ENCODE measurements around the gene TPX2.
A peak's percentile ranks its signal among the peaks of the same experiment; 100 is the strongest.

Gene TPX2

DNA sequence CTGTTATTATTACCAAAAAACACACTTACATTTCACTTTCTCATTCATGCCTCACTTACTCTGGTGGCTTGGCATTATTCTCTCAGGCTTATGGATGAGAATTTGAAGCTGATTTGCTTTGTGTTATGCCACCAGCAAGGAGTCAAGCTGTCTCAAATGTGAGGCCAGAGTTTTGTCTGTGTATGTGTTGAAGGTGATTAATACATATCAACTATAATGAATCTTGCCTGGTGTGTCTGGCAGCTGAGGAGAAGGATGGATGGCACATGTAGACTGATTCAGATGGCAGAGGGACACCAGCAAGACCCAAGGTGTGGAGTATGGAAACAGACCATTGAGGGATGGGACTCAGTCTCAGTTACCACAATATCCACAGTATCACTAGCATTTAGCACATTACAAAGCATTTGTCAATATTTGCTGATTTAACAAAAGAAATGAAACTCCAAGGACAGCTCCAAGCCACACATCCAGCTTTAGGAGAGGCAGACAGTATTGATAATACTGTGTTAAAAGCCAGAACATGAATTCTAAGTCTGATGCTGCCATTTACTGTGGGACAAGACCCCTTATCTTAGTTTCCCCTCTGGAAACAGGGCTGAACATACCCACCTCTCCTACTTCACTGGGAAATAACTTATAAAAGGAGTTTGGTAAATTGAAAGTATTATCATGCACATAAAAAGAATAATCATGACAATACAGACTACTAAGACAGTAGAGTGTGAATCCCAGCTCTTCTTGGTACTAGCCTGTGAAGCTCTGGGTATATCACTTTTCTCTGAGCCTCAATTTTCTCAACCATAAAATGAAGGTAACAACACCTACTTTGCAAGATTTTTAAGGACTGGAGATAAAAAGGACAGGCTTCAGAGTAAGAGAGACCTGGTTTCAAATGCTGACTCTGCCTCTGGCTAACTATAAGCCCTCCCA is 27.6 kb upstream of the TPX2 start:
- TF ChIP-seq EZH2phosphoT487 (conservative IDR thresholded peaks at IDR 0.05; ENCODE audit: low read length), result no peak
- no peak for TF ChIP-seq CTCF (IDR thresholded peaks at IDR 0.05; ENCODE audit: insufficient read depth, low read length, poor library complexity, severe bottlenecking)
- no peak overlapping the region; the same call in 1 of the 2 replicates for H3K9ac ChIP-seq (ENCODE audit: low read length)
- no peak overlapping the region for H3K4me3 ChIP-seq (ENCODE audit: insufficient read depth, low read length, poor library complexity, severe bottlenecking)
- 0 out of 2 replicates have a peak, but pooled peaks cover 3% of the 10 kb centered on the region for H3K36me3 ChIP-seq (ENCODE audit: low read length)
- H3K4me2 ChIP-seq (ENCODE audit: low read depth, low read length, poor library complexity, severe bottlenecking), result no peak overlapping the region
- no peaks in the 10 kb centered on the region; the same call in 1 of the 2 replicates for H3F3A ChIP-seq (ENCODE audit: insufficient read depth)
- peaks cover 55% of the 10 kb centered on the region for H3K79me2 ChIP-seq (ENCODE audit: insufficient read depth, low read length)
- H2AFZ ChIP-seq (ENCODE audit: low read depth, low read length, severe bottlenecking), result no peak overlapping the region
- peak overlapping the region; percentile 14; the same call in 1 of the 2 replicates for H3K27ac ChIP-seq (ENCODE audit: low read depth, low read length)
- no peaks in the 10 kb centered on the region for H3K9me3 ChIP-seq (ENCODE audit: insufficient read depth, low read length)
- no peaks in the 10 kb centered on the region for H4K20me1 ChIP-seq (ENCODE audit: low read depth, low read length)
- no peaks in the 10 kb centered on the region for H3K27me3 ChIP-seq (ENCODE audit: low read length)
- no peaks in the 10 kb centered on the region for H3K9me2 ChIP-seq (replicated peaks; ENCODE audit: insufficient read depth, low read length)

GRCh38 chr20:31712112-31712553 is 27.0 kb upstream of the TPX2 start:
- H3K27me3 ChIP-seq (ENCODE audit: low read length), result no peaks in the 10 kb centered on the region
- no peak overlapping the region for H3K9ac ChIP-seq (ENCODE audit: low read length)
- H3K36me3 ChIP-seq (ENCODE audit: low read length), result 0 out of 2 replicates have a peak, but pooled peaks cover 1% of the 10 kb centered on the region
- no peaks in the 10 kb centered on the region; the same call in 1 of the 2 replicates for H3F3A ChIP-seq (ENCODE audit: insufficient read depth)
- peaks cover 62% of the 10 kb centered on the region for H3K79me2 ChIP-seq (ENCODE audit: insufficient read depth, low read length)
- H3K9me3 ChIP-seq (ENCODE audit: insufficient read depth, low read length), result no peaks in the 10 kb centered on the region
- no peak overlapping the region for H2AFZ ChIP-seq (ENCODE audit: low read depth, low read length, severe bottlenecking)
- no peaks in the 10 kb centered on the region for H3K9me2 ChIP-seq (replicated peaks; ENCODE audit: insufficient read depth, low read length)
- H4K20me1 ChIP-seq (ENCODE audit: low read depth, low read length), result no peaks in the 10 kb centered on the region
- no peak for TF ChIP-seq EZH2phosphoT487 (conservative IDR thresholded peaks at IDR 0.05; ENCODE audit: low read length)
- no peak overlapping the region for H3K4me2 ChIP-seq (ENCODE audit: low read depth, low read length, poor library complexity, severe bottlenecking)
- no peak overlapping the region for H3K4me3 ChIP-seq (ENCODE audit: insufficient read depth, low read length, poor library complexity, severe bottlenecking)
- H3K27ac ChIP-seq (ENCODE audit: low read depth, low read length), result no peak overlapping the region

GRCh38 chr20:31712564-31713311 is 26.4 kb upstream of the TPX2 start:
- H3K9ac ChIP-seq (ENCODE audit: low read length), result no peak overlapping the region
- H3K79me2 ChIP-seq (ENCODE audit: insufficient read depth, low read length), result peaks cover 68% of the 10 kb centered on the region
- no peaks in the 10 kb centered on the region for H3K9me2 ChIP-seq (replicated peaks; ENCODE audit: insufficient read depth, low read length)
- H4K20me1 ChIP-seq (ENCODE audit: low read depth, low read length), result no peaks in the 10 kb centered on the region
- no peaks in the 10 kb centered on the region for H3K36me3 ChIP-seq (ENCODE audit: low read length)
- TF ChIP-seq EZH2phosphoT487 (conservative IDR thresholded peaks at IDR 0.05; ENCODE audit: low read length), result no peak
- no peak for TF ChIP-seq CTCF (IDR thresholded peaks at IDR 0.05; ENCODE audit: insufficient read depth, low read length, poor library complexity, severe bottlenecking)
- H2AFZ ChIP-seq (ENCODE audit: low read depth, low read length, severe bottlenecking), result no peak overlapping the region
- H3K4me2 ChIP-seq (ENCODE audit: low read depth, low read length, poor library complexity, severe bottlenecking), result no peak overlapping the region
- H3K9me3 ChIP-seq (ENCODE audit: insufficient read depth, low read length), result no peaks in the 10 kb centered on the region
- H3K27me3 ChIP-seq (ENCODE audit: low read length), result no peaks in the 10 kb centered on the region
- no peaks in the 10 kb centered on the region; the same call in 1 of the 2 replicates for H3F3A ChIP-seq (ENCODE audit: insufficient read depth)
- H3K4me3 ChIP-seq (ENCODE audit: insufficient read depth, low read length, poor library complexity, severe bottlenecking), result no peak overlapping the region
- no peak overlapping the region for H3K27ac ChIP-seq (ENCODE audit: low read depth, low read length)
